Panc1 (cell line): ENCODE data around the gene UBXN1. TPM values are rescaled to one million over a fixed set of nuclear protein-coding genes. Genes with fewer than 3 reads are reported as not detected.
"Not testable (repeated sequence)": the region's sequence is repeated elsewhere in the genome, so short reads cannot be mapped to it uniquely, and the experiment has no call there.

Source experiments
- ATAC-seq: fragments of 200-7000 bp; cut with Tn5 transposase; 2 replicates; pipeline ENCODE4 v1.9.1; 2020; ENCODE audit warnings: mild to moderate bottlenecking, moderate library complexity
- BruUV-seq: library from RNA; stranded (reverse); fragments of 400-500 nt; replicated peaks from 2 replicates; lab custom pipeline; 2021; lab: Mats Ljungman, UMichigan
- CTCF ChIA-PET: fragments of 300-600 bp; sonication (Branson Sonifier 250); formaldehyde crosslinking; loops from one replicate; lab custom pipeline; 2022; ENCODE audit warnings: antibody characterized with exemption; lab: Charles Lee
- POLR2A ChIA-PET: fragments of 300-600 bp; sonication (Branson Sonifier 250); formaldehyde crosslinking; loops from one replicate; lab custom pipeline; 2022; ENCODE audit warnings: antibody characterized with exemption; lab: Charles Lee
- DNase-seq: peaks from one replicate; pipeline ENCODE4 v3.0.0-alpha.2; 2010; ENCODE audit warnings: low read depth, low spot score
- H3K27ac ChIP-seq: 2 replicates; pipeline ENCODE4 v1.5.1; 2011; ENCODE audit warnings: mild to moderate bottlenecking, low read length, inconsistent platforms
- H3K27me3 ChIP-seq: fragments of 200-500 bp; sonication (Bioruptor generic); 2 replicates; pipeline ENCODE4 v1.6.0; 2014; ENCODE audit warnings: low read length, inconsistent platforms; ENCODE audit not compliant: control insufficient read depth, insufficient read depth
- H3K36me3 ChIP-seq: fragments of 200-500 bp; sonication (Bioruptor generic); 2 replicates; pipeline ENCODE4 v1.5.1; 2014; ENCODE audit warnings: inconsistent platforms, mild to moderate bottlenecking, low read length, moderate library complexity; ENCODE audit not compliant: control insufficient read depth, insufficient read depth
- H3K4me1 ChIP-seq: 2 replicates; pipeline ENCODE4 v1.5.1; 2011; ENCODE audit warnings: inconsistent platforms, mild to moderate bottlenecking, low read length, moderate library complexity; ENCODE audit not compliant: control insufficient read depth, insufficient read depth
- H3K4me3 ChIP-seq, 2 experiments: 2 replicates each; pipeline ENCODE4 v1.5.1; 2011 to 2012; ENCODE audit warnings: low read depth in 2 of 2, low read length in 2 of 2, mild to moderate bottlenecking in 2 of 2, inconsistent platforms in 1 of 2, moderate library complexity in 1 of 2
- H3K9me3 ChIP-seq: fragments of 200-500 bp; sonication (Bioruptor generic); 2 replicates; pipeline ENCODE4 v1.5.1; 2014; ENCODE audit warnings: low read depth, mild to moderate bottlenecking, inconsistent platforms, low read length, moderate library complexity; ENCODE audit not compliant: control insufficient read depth, insufficient read depth
- POLR2AphosphoS5 ChIP-seq: IDR thresholded peaks from 2 replicates; pipeline ENCODE4 v1.6.1; 2012; ENCODE audit warnings: mild to moderate bottlenecking, low read depth, low read length, moderate library complexity
- SIN3A ChIP-seq: IDR thresholded peaks from 2 replicates; pipeline ENCODE4 v1.6.1; 2012; ENCODE audit warnings: low read depth, mild to moderate bottlenecking, low read length, moderate library complexity, borderline replicate concordance; ENCODE audit not compliant: insufficient read depth
- TCF7L2 ChIP-seq: IDR thresholded peaks from 2 replicates; pipeline ENCODE4 v1.6.1; 2011; ENCODE audit warnings: mild to moderate bottlenecking, low read depth, low read length, inconsistent platforms
- in situ Hi-C: cut with HindIII; loops from 2 replicates; pipeline ENCODE4 v1.10.0; 2016; ENCODE audit warnings: low sequenced_read_pairs, low pct_unique_long_range_greater_than_20kb
- intact Hi-C: fragments of 100-400 bp; cut with micrococcal nuclease; formaldehyde crosslinking; loops from one replicate; pipeline ENCODE4 v1.10.0; 2022; ENCODE audit not compliant: unreplicated experiment
- total RNA-seq: library from RNA; stranded (reverse); gene quantifications from one replicate; pipeline ENCODE4 v1.2.1, GENCODE V29; 2021; ENCODE audit not compliant: unreplicated experiment
- TF ChIP-seq, protein P1 (sequence below): fragments of 450-650 bp; IDR thresholded peaks from 2 replicates; pipeline ENCODE4 v1.5.1; 2017; ENCODE audit warnings: mild to moderate bottlenecking

UBXN1 gene
- total RNA-seq, 1 experiment from 2014 or later = 105 TPM

DNA sequence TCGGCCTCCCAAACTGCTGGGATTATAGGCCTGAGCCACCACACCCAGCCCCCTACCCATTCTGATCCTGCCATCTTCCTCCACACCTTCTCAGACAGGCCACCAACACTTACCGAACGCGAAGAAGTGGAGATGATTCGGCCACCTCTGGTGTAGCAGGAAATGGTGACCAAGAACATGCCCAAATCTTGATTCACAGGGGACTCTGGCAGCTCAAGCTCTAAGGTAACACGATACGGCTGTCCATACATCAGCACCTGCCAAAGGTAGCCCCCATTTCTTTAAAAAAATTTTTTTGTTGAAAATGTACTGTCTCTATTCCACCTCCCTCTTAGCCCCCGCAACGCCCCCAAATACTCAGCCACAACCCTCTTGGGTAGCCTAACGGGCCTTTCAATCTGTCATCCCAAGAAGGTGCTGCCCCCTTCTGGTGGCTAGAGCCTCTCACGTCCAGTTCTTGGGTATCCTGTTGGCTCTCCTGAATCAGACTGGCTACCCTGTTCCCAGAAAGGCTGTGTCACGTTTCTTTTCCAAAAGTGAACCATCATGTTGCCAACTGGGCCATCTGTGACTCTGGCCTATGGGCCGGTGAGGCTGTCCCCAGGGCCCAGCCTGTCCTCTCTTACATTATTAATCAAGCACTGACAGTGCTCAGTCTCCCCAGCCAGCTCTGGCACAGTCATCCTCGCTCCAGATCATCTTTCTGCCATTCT lies 15.7 kb upstream of the UBXN1 start:
- Histone ChIP-seq H3K9me3 (no peaks in the 10 kb centered on the region), H3K4me1 (no peaks in the 10 kb centered on the region), H3K36me3 (no peaks in the 10 kb centered on the region), H3K27me3 (no peaks in the 10 kb centered on the region), H3K4me3 (no peak overlapping the region), H3K27ac (no peak overlapping the region)
- BruUV-seq = no TSS peak
- in situ Hi-C loops (no loop called here), intact Hi-C loops (no loop called here)
- ATAC-seq (peak; percentile 85), DNase-seq (peak; percentile 46)
- CTCF ChIA-PET = interaction anchor here (0.7 kb wide), 1 partner anchor 76 kb away, joined by 6 read pairs; no protein-coding TSS in a partner anchor
- POLR2A ChIA-PET = interaction anchor here (0.6 kb wide), 1 partner anchor 136 kb away, joined by 3 read pairs; no protein-coding TSS in a partner anchor
- TF ChIP-seq SIN3A = no peak
- TF ChIP-seq, protein P1, sequence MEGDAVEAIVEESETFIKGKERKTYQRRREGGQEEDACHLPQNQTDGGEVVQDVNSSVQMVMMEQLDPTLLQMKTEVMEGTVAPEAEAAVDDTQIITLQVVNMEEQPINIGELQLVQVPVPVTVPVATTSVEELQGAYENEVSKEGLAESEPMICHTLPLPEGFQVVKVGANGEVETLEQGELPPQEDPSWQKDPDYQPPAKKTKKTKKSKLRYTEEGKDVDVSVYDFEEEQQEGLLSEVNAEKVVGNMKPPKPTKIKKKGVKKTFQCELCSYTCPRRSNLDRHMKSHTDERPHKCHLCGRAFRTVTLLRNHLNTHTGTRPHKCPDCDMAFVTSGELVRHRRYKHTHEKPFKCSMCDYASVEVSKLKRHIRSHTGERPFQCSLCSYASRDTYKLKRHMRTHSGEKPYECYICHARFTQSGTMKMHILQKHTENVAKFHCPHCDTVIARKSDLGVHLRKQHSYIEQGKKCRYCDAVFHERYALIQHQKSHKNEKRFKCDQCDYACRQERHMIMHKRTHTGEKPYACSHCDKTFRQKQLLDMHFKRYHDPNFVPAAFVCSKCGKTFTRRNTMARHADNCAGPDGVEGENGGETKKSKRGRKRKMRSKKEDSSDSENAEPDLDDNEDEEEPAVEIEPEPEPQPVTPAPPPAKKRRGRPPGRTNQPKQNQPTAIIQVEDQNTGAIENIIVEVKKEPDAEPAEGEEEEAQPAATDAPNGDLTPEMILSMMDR = peak; percentile 90

DNA sequence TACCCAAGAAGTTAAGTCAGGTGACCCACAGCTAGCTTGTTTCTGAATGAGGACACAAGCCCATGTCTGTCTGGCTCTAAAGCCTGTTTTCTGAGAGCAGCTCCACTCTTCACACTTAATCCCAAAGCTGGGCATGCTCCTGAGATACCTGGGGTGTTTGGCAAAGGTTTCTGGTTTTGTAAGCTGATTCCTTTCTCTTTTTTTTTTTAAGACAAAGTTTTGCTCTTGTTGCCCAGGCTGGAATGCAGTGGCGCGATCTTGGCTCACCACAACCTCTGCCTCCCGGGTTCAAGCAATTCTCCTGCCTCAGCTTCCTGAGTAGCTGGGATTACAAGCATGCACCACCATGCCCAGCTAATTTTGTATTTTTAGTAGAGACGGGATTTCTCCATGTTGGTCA lies 14.8 kb upstream of the UBXN1 start:
- in situ Hi-C loops, POLR2A ChIA-PET, ATAC-seq: not testable (repeated sequence)

DNA sequence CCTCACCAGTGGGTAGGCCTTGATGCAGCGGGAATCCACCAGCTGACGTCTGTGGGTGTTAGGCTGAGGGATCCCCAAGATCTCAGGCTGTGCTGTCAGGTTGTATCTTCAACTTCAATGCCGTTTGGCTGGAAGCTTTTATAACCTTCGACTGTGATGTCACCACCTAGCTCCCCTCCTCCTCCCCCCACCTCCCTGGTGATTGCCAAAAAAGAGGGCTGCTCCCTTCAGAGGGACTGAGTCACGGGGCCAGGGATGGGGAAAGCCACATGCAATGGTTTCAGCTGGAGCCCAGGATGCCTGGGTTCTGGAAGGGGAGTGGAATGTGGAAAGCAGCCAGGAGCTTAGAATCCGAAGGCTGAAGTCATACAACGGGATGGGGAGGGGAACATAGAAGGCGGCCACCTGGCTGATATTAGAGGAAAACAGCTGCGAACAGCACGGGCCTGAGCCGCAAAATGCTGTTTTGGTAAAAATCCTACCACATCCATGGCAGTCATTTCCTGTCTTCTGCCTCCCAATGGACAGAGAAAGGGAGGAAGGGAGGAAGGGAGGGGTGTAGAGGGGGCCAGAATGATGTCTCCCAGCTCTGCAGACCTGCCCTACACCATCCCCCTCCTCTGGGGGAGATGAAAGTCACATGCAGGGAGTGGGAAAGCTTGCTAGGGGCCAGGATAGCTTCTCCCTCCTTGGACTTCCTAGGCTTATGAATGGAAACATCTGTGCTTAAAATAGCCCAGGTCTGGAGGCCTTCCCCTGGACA lies 10.7 kb upstream of the UBXN1 start, which contains the start of gene LRRN4CL:
TSS of gene LRRN4CL (minus strand) at position 110 of the 763 bp plus-strand sequence. CDS start 1,022 bp downstream, outside the sequence.
- ATAC-seq (no peak; the same call in 1 of the 2 replicates), DNase-seq (no peak)
- in situ Hi-C loops = no loop called here

More for the DNA sequence above, 14.8 kb upstream of the UBXN1 start:
- BruUV-seq, DNase-seq, intact Hi-C loops, H3K27ac ChIP-seq, H3K4me1 ChIP-seq, H3K36me3 ChIP-seq, H3K27me3 ChIP-seq, H3K4me3 ChIP-seq, H3K9me3 ChIP-seq: not testable (repeated sequence)
- CTCF ChIA-PET = interaction anchor here (0.7 kb wide), 1 partner anchor 16 kb away, joined by 4 read pairs; no protein-coding TSS in a partner anchor

DNA sequence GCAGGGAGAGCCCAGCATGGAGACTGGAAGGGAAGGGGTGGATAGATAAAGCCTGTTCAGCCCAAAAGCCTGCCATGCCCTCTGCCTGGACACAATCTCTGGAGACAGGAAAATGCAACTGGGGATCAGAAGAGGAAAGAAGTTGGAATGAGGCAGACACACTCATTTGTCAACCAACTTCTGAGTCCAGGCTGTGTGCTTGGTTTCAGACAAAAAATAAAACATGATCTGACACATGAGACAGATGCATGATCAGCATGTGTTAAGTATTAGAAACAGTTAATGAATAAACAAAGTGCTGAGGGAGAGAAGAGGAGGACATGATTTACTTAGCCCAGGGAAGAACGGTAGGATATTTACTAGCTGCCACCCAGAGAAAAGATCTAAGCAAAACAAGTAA lies 9.6 kb upstream of the UBXN1 start:
- ChIA-PET CTCF (no interaction called here), POLR2A (interaction anchor here (0.5 kb wide), 1 partner anchor 208 kb away, joined by 3 read pairs; no protein-coding TSS in a partner anchor)
- no TSS peak for BruUV-seq
- Histone ChIP-seq H3K4me1 (no peaks in the 10 kb centered on the region), H3K27ac (no peak overlapping the region), H3K9me3 (no peaks in the 10 kb centered on the region), H3K27me3 (no peaks in the 10 kb centered on the region), H3K4me3 (no peak overlapping the region), H3K36me3 (no peaks in the 10 kb centered on the region)
- intact Hi-C loops (no loop called here), in situ Hi-C loops (no loop called here)
- ATAC-seq = no peak
- no peak for DNase-seq
- TF ChIP-seq TCF7L2 = no peak

More for the DNA sequence above, 10.7 kb upstream of the UBXN1 start, which contains the start of gene LRRN4CL:
- no peak within 1 kb of the TSS for H3K4me3 ChIP-seq
- H3K27me3 ChIP-seq = no peaks in the 10 kb centered on the region
- TF ChIP-seq SIN3A = no peak
- TF ChIP-seq POLR2AphosphoS5 = no peak
- ChIA-PET CTCF (no interaction called here), POLR2A (no interaction called here)
- H3K36me3 ChIP-seq = no peaks in the 10 kb centered on the region
- no peak within 1 kb of the TSS for H3K27ac ChIP-seq
- no peaks in the 10 kb centered on the region for H3K9me3 ChIP-seq
- intact Hi-C loops = no loop called here
- no peaks in the 10 kb centered on the region for H3K4me1 ChIP-seq
- BruUV-seq = no TSS peak
